SJCRH30 (cell line): ENCODE measurements around the gene LASP1NB.

ENCODE experiments used
- DNase-seq, 2 experiments: peaks; one replicate each; pipeline ENCODE4 v3.0.0-alpha.2; 2015 to 2020
- H3K27ac ChIP-seq: fragments of 250-450 bp; sonication (Bioruptor Pico); 2 replicates; pipeline ENCODE4 v1.5.1; 2020; ENCODE audit warnings: mild to moderate bottlenecking, moderate library complexity
- H3K27me3 ChIP-seq: fragments of 250-450 bp; sonication (Bioruptor Pico); 2 replicates; pipeline ENCODE4 v1.5.1; 2020; ENCODE audit warnings: mild to moderate bottlenecking, moderate library complexity
- H3K36me3 ChIP-seq: fragments of 250-450 bp; sonication (Bioruptor Pico); 2 replicates; pipeline ENCODE4 v1.5.1; 2020; ENCODE audit warnings: mild to moderate bottlenecking, moderate library complexity
- H3K4me1 ChIP-seq: fragments of 250-450 bp; sonication (Bioruptor Pico); 2 replicates; pipeline ENCODE4 v1.5.1; 2020; ENCODE audit warnings: mild to moderate bottlenecking, moderate library complexity
- H3K4me3 ChIP-seq: fragments of 250-450 bp; sonication (Bioruptor Pico); 2 replicates; pipeline ENCODE4 v1.5.1; 2020; ENCODE audit warnings: mild to moderate bottlenecking, moderate library complexity
- H3K9me3 ChIP-seq: fragments of 250-450 bp; sonication (Bioruptor Pico); replicated peaks from 2 replicates; pipeline ENCODE4 v1.5.1; 2020; ENCODE audit warnings: mild to moderate bottlenecking, moderate library complexity

LASP1NB gene

DNA sequence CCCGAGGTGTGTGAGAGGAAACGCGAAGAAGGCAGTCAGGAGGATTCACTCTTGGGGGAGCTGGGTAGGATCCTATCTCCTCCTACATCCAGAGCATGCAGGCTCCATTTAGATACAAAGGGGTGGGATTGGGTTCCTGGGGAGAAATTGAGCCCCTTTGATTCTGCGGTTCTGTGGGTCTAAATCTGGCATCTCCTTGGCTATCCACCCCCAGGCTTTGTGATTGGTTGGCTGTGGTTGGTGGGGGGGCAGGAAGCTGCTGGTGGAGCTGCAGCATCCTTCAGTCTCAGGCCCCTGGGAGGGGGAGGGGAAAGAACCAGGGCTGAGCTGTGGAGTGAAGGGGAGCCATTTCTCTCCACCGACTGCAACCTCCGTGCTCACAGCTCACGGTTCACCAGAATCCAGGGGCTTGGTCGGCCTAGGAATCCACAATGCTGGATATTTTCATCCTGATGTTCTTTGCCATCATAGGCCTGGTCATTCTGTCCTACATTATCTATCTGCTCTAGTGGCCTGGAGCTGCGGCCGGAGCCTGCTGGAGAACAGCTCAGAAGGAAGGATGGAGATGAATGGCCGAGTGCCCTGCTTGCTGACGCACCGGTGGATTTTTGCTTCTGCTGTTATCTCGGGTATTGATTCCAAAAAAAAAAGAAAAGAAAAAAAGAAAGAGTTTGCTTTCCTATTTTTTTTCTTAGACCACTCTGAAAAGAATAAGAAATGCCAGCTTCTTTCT lies at the start of gene LASP1NB:
LASP1NB (plus strand) TSS at position 352 of the 733 bp plus-strand sequence.
- Histone ChIP-seq H3K27me3 (no peaks in the 10 kb centered on the region), H3K9me3 (no peaks in the 10 kb centered on the region), H3K4me1 (peaks cover 15% of the 10 kb centered on the region), H3K36me3 (no peaks in the 10 kb centered on the region), H3K4me3 (peak within 1 kb of the TSS; percentile 47), H3K27ac (no peak within 1 kb of the TSS)
- peak; percentile 54 to 56 for DNase-seq

DNA sequence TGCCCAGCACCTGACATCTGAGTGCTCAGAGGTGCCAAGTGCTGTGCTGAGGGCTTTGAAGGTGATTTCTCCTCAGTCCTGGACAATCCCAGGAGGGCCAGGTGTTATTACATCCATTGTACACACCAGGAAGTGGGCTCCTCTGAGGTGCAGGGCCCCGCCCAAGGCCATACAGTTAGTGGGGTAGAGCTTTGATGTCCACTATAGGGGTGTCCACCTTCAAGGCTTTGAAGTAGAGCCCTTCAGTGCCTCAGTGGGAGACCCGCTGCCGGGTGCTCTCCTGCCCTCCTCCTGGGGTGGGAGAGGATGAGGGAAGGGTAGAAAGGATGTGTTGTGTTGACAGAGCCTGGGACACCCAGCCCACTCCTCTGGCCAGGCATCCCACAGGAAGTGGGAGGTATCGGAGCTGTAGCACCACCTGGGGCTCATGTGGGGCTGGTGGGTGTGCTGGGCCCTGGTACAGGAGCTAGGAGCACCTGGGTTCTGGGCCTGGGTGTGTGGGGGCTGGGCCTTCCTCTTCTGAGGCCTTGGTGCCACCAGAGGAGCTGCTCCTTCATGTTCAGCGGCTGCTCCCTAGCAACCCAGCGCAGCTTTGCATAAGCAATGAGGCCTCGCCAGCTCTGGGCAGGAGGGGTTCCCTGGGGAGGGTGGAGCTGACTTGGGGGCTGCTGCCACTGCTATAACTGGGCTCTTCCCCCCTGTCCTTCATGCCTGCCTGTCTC lies 48.1 kb upstream of the LASP1NB start:
- 0 out of 2 replicates have a peak, but pooled peaks cover 5% of the 10 kb centered on the region for H3K36me3 ChIP-seq
- H3K4me3 ChIP-seq = no peak overlapping the region
- H3K9me3 ChIP-seq = no peaks in the 10 kb centered on the region
- no peaks in the 10 kb centered on the region for H3K27me3 ChIP-seq
- DNase-seq = no peak
- H3K27ac ChIP-seq = no peak overlapping the region
- peaks cover 28% of the 10 kb centered on the region for H3K4me1 ChIP-seq

DNA sequence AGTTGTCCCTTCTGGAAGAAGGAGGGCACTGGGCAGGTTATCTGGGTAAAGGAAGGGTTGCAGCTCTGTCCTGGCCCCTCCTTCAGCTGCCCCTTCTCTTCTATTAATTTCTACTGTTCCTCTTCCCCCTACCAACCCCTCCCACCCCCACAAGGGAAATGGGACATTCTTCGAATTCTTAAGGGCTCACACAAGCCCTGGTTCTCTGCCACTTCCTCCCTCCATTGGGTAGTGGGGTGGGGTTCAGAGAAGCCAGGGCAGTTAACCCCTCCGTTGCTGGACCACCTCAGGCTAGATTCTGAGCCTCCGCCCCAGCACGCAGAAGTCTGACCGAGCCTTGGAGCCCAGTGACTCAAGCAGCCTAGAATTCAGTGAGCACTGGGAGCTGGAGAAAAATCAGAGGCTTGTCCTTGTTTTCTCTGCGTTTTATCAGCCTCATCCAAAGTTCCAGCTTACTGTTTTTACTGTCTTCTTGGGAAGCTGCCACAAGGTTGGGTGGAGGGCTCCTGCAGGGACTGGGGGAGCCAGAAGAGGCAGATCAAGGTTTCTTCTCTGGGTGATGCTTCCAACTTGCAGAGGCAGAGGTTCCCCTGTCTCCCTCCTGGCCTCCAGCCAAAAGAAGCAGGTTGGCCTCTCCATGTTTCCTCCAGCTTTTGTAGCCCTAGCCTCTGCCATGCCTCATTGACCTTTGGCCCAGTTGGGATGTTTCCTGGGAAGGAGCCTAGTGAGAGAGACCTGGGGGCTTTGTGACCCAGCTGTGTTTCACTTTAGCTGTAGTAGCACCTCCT lies 45.3 kb upstream of the LASP1NB start:
- Histone ChIP-seq H3K9me3 (no peaks in the 10 kb centered on the region), H3K27ac (peak overlapping the region; percentile 31; the same call in 1 of the 2 replicates), H3K4me3 (no peak overlapping the region), H3K4me1 (peaks cover 49% of the 10 kb centered on the region), H3K36me3 (0 out of 2 replicates have a peak, but pooled peaks cover 5% of the 10 kb centered on the region), H3K27me3 (no peaks in the 10 kb centered on the region)
- peak; percentile 90 to 93 for DNase-seq

DNA sequence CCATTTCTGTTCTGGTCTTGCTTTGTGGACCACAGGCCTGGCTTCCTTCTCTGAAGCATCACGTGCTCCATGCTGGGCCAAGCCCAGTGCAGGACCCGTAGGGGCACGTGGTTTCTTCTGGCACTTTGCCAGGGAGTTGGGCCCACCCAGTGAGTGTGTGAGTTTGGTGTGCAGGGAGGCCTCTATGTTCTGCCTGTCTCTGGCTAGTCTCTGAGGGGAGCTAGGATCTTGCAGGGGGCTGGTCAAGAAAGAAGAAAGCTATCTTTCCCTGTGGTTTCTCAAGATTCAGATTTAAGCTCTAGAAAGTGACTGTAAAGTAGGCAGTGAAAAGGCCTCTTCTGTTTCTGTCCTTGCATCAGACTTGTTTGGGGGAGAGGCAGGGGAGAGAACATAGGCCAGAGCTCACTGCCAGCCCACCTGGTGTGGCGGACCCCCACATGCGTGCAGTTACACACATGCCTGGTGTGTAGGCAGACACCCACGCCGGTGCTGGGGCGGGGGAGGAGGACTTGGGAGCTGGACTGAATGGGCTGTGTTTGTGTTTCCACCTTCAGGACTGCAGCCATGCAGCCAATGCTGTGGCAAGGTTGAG lies 43.7 kb upstream of the LASP1NB start:
- Histone ChIP-seq H3K9me3 (no peaks in the 10 kb centered on the region), H3K27me3 (no peaks in the 10 kb centered on the region), H3K27ac (no peak overlapping the region; the same call in 1 of the 2 replicates), H3K36me3 (0 out of 2 replicates have a peak, but pooled peaks cover 5% of the 10 kb centered on the region), H3K4me3 (no peak overlapping the region), H3K4me1 (peaks cover 60% of the 10 kb centered on the region)
- peak; percentile 84 for DNase-seq

DNA sequence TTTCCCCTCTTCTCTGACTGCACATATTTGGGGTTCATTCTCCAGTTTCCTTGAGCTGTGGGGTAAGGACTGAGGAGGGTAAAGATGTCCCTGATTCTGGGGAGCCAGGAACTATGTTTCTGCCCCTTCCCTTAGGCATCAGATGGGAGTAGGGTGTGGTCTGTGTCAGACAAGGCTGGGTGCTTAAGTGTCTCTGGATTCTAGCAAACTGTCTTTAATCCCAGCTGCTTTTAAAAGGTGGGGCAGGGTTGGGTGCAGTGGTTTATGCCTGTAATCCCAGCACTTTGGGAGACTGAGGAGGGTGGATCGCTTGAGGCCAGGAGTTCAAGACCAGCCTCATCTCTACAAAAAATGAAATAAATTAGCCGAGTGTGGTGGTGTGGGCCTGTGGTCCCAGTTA lies 42.5 kb upstream of the LASP1NB start:
- Histone ChIP-seq H3K4me3 (no peak overlapping the region), H3K4me1 (peaks cover 60% of the 10 kb centered on the region), H3K36me3 (0 out of 2 replicates have a peak, but pooled peaks cover 5% of the 10 kb centered on the region), H3K9me3 (no peaks in the 10 kb centered on the region), H3K27me3 (no peaks in the 10 kb centered on the region), H3K27ac (no peak overlapping the region)
- no peak for DNase-seq

DNA sequence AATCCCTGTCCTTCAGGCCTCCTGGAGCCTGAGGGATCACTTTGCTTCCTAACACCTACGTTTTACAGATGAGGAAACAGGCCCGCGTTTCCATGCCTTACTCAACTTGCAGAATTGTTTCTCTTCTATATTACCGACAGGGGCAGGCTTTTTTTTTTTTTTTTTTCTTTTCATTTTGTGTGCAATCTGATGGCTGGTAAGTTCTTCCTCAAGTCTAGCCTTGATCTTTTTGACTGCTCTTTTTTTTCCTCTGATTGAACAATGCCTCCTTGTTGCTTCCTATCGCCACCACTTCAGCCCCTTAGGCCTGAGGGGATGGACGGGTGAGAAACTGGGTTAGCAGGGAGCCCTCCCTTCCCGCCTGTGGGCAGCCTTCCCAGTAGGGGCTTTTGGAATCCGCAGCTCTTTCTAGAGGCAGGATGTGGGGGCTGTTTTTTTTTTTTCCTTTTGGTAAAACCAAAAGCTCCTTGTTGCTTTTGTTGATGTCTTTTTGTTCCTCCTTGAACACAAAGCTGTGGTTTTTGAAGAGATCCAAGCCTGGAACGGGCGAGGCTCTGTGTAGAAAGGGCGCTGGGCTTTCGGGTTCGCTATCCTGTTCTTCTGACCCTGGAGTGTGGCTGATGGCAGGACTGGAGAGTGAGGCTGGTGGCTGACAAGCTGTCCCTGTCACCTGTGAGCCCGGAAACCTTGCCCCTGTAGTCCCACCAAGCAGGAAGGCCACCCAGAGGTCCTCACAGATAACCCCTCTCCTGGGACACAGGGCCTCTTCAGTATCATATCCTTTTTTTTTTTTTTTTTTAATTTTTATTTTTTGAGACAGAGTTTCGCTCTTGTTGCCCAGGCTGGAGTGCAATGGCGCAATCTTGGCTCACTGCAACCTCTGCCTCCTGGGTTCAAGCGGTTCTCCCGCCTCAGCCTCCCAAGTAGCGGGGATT lies 41.6 kb upstream of the LASP1NB start:
- Histone ChIP-seq H3K4me1 (peaks cover 60% of the 10 kb centered on the region), H3K27ac (peak overlapping the region; percentile 23; the same call in 1 of the 2 replicates), H3K9me3 (no peaks in the 10 kb centered on the region), H3K4me3 (no peak overlapping the region), H3K36me3 (0 out of 2 replicates have a peak, but pooled peaks cover 7% of the 10 kb centered on the region), H3K27me3 (no peaks in the 10 kb centered on the region)
- DNase-seq = peak; percentile 80 to 83

DNA sequence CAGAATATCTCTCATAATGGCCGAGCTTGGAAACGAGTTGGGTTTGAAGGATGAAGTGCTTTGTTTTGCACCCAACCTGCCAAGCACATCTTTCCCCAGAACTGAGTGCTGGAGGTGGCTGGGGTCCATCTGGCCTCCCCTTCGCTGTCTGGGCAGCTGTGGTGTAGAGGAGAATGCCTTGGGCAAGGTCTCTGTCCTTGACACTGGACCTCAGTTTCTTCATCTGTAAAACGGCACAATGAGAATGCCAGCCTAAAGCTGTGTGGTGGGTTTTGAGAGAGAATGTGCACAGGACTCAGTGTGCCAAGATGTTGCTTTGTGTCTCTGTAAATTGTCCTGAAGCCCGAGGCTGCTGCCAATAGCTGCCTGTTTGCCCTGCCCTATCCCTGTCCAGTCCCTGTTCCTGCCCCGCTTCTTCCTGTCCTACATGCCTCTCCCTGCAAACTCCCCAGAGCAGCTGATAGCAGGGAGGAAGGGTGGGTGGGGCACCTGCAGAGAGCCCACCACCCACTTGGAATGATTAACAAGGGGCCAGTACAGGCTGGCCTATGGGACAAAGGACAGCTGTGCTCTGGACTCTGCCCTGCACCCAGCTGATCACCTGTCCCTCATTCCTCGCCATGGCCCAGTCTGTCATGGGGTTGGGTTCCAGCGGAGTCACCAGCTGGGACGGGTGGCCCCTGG lies 40.2 kb upstream of the LASP1NB start:
- DNase-seq = peak in 1 of 2 experiments; percentile 23
- Histone ChIP-seq H3K27me3 (no peaks in the 10 kb centered on the region), H3K27ac (no peak overlapping the region), H3K36me3 (0 out of 2 replicates have a peak, but pooled peaks cover 8% of the 10 kb centered on the region), H3K4me3 (no peak overlapping the region), H3K4me1 (peaks cover 51% of the 10 kb centered on the region), H3K9me3 (no peaks in the 10 kb centered on the region)

DNA sequence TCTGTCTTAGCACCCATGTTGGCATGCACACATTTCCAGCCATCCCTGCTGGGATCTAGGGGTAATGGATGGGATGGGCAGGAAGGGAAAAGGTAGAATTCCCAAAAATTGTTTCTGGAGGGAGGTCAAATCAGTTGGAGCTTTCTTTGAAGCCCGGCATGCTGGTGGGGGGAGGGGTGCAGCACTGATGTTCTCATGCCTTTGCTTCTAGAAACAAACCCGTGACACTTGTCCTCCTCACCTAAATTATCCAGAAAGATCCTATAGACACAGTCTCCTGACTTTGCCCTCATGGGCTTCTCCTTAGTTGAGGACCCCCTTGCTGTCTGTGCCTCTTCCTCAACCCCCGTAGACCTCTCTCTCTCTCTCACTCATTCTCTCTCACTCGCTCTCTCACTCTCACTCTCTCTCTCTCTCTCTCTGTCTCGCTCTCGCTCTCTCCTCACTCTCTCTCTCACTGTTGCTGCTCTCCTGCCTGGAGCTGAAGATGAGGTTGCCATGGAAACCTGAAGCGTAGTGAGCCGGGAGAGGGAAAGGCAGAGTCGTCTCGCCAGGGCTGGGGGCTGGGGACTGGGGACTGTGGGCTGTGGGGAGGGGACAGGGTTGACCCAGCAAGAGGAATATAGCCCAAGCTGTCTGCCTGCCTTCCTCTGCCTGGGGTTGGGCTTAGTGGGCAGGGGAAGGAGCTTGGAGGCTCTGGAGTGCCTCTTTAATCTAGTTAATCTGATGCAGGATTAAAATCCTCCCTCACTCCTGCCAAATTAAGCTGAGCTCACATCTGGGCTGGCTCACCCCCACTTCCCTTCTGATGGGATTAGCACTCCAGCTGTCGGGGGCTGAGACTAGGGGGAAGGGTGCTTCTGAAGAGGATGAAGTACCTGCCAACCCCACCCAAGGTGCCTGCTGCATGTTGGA lies 39.4 kb upstream of the LASP1NB start:
- DNase-seq = peak in 1 of 2 experiments; percentile 24
- Histone ChIP-seq H3K27ac (no peak overlapping the region), H3K9me3 (no peaks in the 10 kb centered on the region), H3K4me1 (peaks cover 43% of the 10 kb centered on the region), H3K4me3 (no peak overlapping the region), H3K36me3 (0 out of 2 replicates have a peak, but pooled peaks cover 8% of the 10 kb centered on the region), H3K27me3 (no peaks in the 10 kb centered on the region)

DNA sequence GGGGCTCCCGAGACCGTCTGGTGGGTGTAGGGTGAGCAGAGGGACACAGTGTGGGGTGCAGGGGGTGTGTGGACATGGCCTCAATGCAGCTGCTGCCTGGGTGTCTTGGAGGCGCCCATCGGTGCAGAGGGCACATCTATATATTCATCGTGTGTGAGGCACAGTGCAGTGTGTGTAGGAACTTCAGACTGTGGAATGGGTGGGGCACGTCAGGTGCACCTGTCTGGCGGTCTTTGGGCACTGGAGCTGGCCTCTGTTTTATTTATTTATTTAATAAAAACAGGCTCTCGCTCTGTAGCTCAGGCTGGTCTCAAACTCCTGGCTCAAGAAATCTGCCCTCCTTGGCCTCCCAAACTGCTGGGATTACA lies 38.8 kb upstream of the LASP1NB start:
- Histone ChIP-seq H3K9me3 (no peaks in the 10 kb centered on the region), H3K27me3 (no peaks in the 10 kb centered on the region), H3K4me3 (no peak overlapping the region), H3K27ac (no peak overlapping the region), H3K36me3 (0 out of 2 replicates have a peak, but pooled peaks cover 6% of the 10 kb centered on the region), H3K4me1 (peaks cover 37% of the 10 kb centered on the region)
- DNase-seq = no peak

DNA sequence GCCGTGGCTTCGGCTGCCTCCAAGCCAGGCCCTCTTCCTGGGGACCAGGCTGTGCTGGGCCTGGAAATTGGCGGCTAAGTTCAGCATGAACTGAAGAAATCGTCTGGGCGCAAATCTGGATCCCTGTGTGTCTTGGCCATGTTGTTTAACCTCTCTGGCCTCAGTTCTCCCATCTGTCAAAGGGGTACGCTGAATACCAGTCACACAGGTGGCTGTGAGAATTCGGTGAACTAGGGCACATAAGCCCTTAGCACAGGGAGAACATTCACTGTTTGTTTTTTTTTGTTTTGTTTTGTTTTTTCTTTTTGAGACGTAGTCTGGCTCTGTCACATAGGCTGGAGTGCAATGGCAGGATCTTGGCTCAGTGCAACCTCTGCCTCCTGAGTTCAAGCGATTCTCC lies 36.6 kb upstream of the LASP1NB start:
- Histone ChIP-seq H3K36me3 (peaks cover 5% of the 10 kb centered on the region; the same call in 1 of the 2 replicates), H3K4me1 (peaks cover 17% of the 10 kb centered on the region), H3K4me3 (no peak overlapping the region), H3K27me3 (no peaks in the 10 kb centered on the region), H3K9me3 (no peaks in the 10 kb centered on the region), H3K27ac (no peak overlapping the region)
- no peak for DNase-seq

DNA sequence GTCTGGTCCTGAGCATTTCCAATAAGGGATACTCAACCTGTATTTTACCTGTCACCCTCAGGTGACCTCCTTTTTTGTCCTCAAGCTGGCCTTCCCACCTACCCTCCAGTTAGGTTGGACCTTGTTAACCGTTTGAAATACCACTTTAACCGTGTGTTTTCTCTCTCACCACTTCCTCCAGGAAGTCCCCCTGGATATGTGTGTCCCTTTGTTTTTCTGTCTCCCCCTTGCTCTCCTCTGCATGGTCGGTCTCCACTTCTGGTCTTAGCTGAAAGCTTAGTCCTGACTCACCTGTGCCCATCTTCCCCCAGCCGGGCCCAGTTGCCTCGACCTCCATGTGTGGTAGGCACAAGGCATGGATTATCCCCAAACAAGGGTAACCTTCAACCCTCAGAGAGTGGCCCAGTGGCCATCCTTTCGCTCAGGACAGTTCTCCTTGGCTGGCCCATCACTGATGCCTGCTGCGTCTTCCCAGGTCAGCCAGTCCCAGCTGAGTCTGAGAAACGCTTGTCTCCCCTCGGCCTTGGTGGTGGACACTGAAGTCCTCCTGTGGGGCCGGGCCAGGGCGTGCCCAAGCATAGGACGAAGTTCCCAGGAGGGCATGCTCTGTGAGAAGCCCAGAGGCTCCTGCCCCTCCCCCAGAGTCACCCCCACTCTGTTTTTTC lies 35.5 kb upstream of the LASP1NB start:
- no peak for DNase-seq
- Histone ChIP-seq H3K36me3 (peaks cover 5% of the 10 kb centered on the region; the same call in 1 of the 2 replicates), H3K4me1 (peaks cover 18% of the 10 kb centered on the region)

DNA sequence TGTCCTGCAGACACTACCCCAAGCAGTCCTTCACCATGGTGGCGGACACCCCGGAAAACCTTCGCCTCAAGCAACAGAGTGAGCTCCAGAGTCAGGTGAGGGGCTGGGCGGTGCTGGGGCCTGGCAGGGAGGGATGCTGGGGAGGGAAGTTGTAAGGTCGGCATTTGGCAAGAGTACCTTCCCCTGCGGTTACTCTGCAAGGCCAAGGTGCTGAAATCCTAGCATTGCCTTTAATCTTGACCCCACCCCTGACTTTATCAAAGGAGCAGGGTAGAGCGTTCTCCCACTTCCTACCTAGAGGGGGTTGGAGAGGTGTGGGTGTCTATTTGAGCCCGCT lies 35.0 kb upstream of the LASP1NB start:
- H3K9me3 ChIP-seq = no peaks in the 10 kb centered on the region
- no peak overlapping the region for H3K4me3 ChIP-seq
- peaks cover 14% of the 10 kb centered on the region for H3K4me1 ChIP-seq
- no peaks in the 10 kb centered on the region for H3K27me3 ChIP-seq
- peaks cover 5% of the 10 kb centered on the region; the same call in 1 of the 2 replicates for H3K36me3 ChIP-seq
- H3K27ac ChIP-seq = no peak overlapping the region
- no peak for DNase-seq

More for the DNA sequence above, 35.5 kb upstream of the LASP1NB start:
- Histone ChIP-seq H3K9me3 (no peaks in the 10 kb centered on the region), H3K4me3 (no peak overlapping the region), H3K27ac (no peak overlapping the region), H3K27me3 (no peaks in the 10 kb centered on the region)
